ENCODE data around the gene DMRT2.
A peak's percentile ranks its signal among the peaks of the same experiment; 100 is the strongest.

DMRT2 gene

DNA sequence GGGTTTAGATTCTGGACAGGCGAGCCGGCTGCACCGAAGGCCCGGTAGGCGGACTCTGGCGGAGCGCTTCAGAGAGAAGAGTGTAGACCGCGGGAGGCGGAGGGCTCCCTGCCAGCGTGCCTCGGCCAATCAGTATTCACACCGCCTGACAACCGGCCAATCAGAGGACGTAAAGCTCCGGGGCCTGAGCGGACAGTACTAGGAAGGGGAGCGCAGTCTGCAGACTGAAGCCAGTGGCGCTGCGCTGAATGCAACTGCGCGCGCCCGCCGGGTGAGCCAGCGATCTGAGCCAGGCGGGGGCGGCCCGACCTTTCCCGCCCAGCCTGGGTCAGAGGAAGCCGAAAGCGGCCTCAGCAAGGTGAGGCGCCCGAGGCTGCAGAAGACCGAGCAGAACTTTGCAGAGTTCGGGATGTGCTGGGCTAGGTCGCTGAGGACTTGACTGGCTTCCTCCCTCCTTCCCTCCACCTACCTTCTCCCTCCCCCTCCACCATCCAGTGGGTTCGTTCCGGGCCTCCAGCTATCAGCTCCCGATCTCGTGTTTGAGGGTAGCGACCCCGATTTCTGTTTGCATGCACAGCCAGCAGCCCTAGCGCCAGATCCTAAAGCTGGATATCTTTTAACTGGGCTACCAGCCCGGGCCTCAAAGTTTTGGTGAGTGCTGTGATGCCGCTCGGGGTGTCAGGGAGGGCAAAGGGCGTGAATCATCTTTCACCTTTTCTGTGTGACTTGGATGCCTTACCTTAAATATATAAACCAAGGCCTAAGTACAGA is at the start of gene DMRT2:
Gene DMRT2, plus strand, starts transcription at position 233 of the 771 bp plus-strand sequence. CDS start 1,257 bp downstream, outside the sequence.
- no peak for ATAC-seq
- H3K4me3 Mint-ChIP-seq = peak within 1 kb of the TSS; percentile 24
- H3K36me3 Mint-ChIP-seq = no peaks in the 10 kb centered on the region
- H3K27ac Mint-ChIP-seq = no peak within 1 kb of the TSS
- H3K4me1 Mint-ChIP-seq = peaks cover 52% of the 10 kb centered on the region
- H3K9me3 Mint-ChIP-seq = peaks cover 2% of the 10 kb centered on the region
- peaks cover 100% of the 10 kb centered on the region for H3K27me3 Mint-ChIP-seq

DNA sequence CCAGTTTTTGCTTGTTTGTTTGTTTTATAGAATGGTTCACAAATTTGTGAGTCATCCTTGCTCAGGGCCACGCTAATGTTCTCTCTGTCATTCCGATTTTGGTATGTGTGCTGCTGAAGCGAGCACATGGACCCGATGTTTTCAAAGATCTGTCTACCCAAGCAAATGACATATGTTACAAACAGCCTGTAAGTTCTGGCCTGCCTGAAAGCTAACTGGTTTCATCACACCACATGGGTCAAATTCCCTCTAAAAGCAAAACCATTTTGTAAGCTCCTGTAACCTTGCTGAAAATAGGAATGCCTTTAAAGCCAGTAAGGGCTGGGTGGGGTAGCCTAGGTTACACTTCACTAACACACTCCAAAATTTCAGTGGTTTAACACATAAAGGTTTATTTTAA is 48.3 kb upstream of the DMRT2 start:
- Mint-ChIP-seq H3K36me3 (no peaks in the 10 kb centered on the region), H3K4me1 (peaks cover 6% of the 10 kb centered on the region), H3K9me3 (no peaks in the 10 kb centered on the region), H3K27me3 (peaks cover 17% of the 10 kb centered on the region), H3K27ac (no peak overlapping the region), H3K4me3 (no peak overlapping the region)
- ATAC-seq = no peak

DNA sequence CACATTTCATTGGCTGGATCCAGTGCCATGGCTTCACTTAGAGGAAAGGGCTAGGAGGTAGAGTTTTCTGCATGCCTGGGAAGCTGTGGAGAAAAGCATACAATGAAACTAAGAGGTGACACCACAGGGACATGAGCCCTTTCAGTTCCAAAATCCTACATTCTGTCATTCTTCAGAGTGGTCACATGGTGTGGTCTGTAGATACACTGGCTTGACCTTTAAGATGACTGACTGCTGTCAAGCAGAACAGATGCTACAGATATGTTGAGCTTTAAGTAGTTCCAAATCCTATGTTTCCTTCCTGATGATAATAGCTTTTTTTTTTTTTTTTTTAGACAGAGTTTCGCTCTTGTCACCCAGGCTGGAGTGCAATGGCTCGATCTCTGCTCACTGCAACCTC is 47.5 kb upstream of the DMRT2 start:
- peaks cover 24% of the 10 kb centered on the region for H3K27me3 Mint-ChIP-seq
- ATAC-seq = peak; percentile 57
- peaks cover 6% of the 10 kb centered on the region for H3K4me1 Mint-ChIP-seq
- no peaks in the 10 kb centered on the region for H3K9me3 Mint-ChIP-seq
- no peaks in the 10 kb centered on the region for H3K36me3 Mint-ChIP-seq
- H3K4me3 Mint-ChIP-seq = no peak overlapping the region
- no peak overlapping the region for H3K27ac Mint-ChIP-seq

DNA sequence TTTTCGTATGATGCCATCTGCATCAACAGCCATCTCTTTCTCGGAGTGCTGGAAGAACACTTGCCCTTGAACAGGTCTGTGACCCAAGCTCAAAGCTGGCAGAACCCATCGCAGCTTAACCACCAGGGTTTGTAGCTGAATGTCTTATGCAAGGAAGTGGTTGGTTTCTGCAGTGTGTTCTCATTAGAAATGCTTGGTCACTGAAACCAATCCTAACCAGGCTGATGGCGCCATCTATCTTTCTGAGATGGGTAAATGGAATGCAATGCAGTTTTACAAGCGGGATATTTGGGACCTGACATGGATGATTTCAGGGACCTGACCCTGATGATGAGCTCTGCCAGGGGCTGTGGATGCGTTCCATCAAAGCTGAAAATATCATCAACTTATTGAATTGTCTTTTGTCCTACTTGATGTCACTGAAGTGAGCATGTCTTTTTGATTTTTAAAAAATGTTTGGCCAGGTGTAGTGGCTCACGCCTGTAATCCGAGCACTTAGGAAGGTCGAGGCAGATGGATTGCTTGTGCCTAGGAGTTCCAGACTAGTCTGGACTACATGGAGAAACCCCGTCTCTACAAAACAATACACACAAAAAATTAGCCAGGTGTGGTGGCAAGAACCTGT is 45.0 kb upstream of the DMRT2 start:
- Mint-ChIP-seq H3K27me3 (peaks cover 46% of the 10 kb centered on the region), H3K4me3 (no peak overlapping the region), H3K36me3 (no peaks in the 10 kb centered on the region), H3K4me1 (peaks cover 13% of the 10 kb centered on the region), H3K27ac (no peak overlapping the region), H3K9me3 (no peaks in the 10 kb centered on the region)
- ATAC-seq = peak; percentile 55

DNA sequence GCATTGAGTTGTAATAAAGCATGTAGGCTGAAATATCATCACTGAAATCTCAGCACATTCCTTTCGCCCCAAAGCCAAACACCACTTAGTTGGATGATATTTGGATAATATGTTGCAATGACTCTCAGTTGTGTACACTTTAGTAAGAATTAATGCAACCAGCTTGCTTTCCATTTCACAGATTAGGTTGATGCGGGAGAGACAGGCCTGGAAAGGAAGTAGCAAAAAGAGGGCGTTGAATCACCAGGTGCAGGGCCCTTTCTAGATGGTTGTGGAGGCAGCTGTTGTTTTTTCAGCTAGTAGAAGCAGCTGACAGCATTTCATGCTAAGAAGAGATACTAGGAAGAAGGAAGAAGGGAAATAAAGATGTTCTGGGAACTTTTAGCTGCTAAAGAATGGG is 42.8 kb upstream of the DMRT2 start:
- ATAC-seq = no peak
- Mint-ChIP-seq H3K27ac (no peak overlapping the region), H3K27me3 (peaks cover 47% of the 10 kb centered on the region), H3K4me1 (peaks cover 13% of the 10 kb centered on the region), H3K9me3 (no peaks in the 10 kb centered on the region), H3K36me3 (no peaks in the 10 kb centered on the region), H3K4me3 (no peak overlapping the region)

DNA sequence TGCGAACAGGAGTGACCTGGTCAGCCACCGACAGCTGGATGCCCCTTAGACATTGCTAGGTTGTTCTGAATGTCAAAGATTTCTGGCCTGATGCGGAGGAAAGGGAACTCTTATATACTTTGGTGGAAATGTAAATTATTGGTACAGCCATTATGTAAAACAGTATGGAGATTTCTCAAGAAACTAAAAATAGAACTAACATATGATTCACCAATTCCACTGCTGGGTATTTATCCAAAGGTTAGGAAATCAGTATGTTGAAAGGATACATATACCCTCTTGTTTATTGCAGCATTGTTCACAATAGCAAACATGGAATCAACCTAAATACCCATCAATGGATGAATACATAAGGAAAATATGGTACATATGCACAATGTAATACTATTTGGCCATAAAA is 41.9 kb upstream of the DMRT2 start:
- Mint-ChIP-seq H3K4me3 (no peak overlapping the region), H3K4me1 (peaks cover 19% of the 10 kb centered on the region), H3K36me3 (no peaks in the 10 kb centered on the region), H3K27me3 (peaks cover 47% of the 10 kb centered on the region), H3K27ac (no peak overlapping the region), H3K9me3 (no peaks in the 10 kb centered on the region)
- ATAC-seq = no peak

DNA sequence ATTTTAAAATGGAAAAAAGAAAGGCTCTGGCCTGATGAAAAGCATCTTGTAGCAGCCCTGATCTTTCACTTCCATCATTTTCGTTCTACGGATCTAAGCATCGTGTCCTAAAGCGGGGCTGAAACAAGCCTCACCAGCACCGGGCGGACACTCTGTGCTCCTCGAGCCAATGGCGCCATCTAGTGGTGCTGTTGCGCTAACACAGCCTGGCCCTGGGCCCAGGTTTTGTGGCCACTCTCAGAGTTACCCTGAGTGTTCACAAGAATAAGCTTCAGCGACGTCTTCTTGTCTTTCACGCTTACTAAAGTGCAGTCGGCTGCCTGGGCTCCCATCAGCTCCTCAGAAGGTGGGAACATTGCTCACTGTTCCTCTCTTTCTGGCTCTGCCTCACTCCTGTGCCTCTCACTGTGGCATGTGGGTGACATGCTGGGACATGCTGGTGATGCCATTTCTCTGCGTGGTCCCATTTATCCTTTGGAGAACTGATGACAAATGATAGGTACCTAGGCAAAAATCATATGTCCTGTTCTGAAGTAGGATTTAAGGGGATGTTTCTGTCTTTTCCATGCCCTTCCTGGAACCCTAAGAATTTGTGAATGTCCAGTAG is 41.0 kb upstream of the DMRT2 start:
- H3K4me3 Mint-ChIP-seq = no peak overlapping the region
- no peak overlapping the region for H3K27ac Mint-ChIP-seq
- peak; percentile 92 for ATAC-seq
- no peaks in the 10 kb centered on the region for H3K36me3 Mint-ChIP-seq
- H3K27me3 Mint-ChIP-seq = peaks cover 47% of the 10 kb centered on the region
- peaks cover 21% of the 10 kb centered on the region for H3K4me1 Mint-ChIP-seq
- no peaks in the 10 kb centered on the region for H3K9me3 Mint-ChIP-seq

DNA sequence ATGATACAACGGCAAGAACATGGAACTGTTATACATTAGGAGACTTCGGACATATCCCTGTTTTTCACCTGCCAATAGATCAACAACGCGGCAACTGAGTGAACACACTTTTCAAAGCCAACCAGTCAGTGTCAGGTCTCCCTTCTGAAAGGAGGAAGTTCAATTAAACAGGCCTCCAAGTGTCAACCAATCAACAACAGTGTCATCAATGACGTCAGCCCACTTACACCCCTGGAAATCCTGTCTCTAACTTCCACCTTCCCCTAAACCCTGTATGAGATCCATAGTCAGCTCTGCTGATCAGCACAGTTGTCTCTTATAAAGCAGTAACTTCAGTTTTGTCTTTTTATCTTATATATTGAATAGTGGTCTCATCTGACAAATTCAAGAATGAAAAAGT is 37.1 kb upstream of the DMRT2 start:
- no peaks in the 10 kb centered on the region for H3K9me3 Mint-ChIP-seq
- peaks cover 15% of the 10 kb centered on the region for H3K4me1 Mint-ChIP-seq
- no peak overlapping the region for H3K27ac Mint-ChIP-seq
- no peak overlapping the region for H3K4me3 Mint-ChIP-seq
- no peak for ATAC-seq
- no peaks in the 10 kb centered on the region for H3K36me3 Mint-ChIP-seq
- H3K27me3 Mint-ChIP-seq = peaks cover 34% of the 10 kb centered on the region

DNA sequence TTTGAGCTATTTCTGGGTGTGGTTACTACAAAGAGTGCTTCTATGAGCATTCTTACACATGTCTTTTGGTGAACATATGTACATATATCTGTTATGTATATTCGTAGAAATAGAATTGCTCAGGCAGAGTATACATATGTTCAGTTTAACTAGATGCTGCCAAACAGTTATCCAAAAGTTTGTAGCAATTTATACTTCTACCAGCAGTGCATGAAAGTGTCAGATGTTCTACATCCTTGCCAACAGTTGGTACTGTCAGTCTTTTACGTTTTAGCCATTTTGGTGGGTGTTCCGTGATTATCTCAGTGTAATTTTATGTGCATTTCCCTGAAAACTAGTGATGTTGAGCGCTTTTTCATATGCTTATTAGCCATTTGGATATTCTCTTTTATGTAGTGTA is 35.9 kb upstream of the DMRT2 start:
- H3K4me3 Mint-ChIP-seq = no peak overlapping the region
- H3K4me1 Mint-ChIP-seq = peaks cover 13% of the 10 kb centered on the region
- H3K27ac Mint-ChIP-seq = no peak overlapping the region
- no peaks in the 10 kb centered on the region for H3K36me3 Mint-ChIP-seq
- ATAC-seq = no peak
- H3K9me3 Mint-ChIP-seq = no peaks in the 10 kb centered on the region
- peaks cover 30% of the 10 kb centered on the region for H3K27me3 Mint-ChIP-seq

DNA sequence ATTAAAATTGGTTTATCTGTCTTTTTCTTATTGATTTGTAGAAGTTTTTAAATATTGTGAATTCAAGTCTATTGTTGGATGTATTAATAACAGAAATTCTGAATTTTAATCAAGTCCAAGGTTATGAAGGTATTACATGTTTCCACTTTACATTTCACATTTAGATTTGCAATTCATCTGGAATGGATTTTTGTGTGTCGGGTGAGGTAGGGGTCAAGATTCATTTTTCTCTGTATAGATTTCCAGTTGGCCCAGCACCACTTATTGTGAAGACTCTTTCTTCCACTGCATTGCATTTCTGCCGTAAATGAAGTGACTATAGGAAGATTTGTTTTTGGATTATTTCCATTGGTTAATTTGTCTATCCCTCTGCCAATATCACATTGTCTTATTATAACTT is 35.5 kb upstream of the DMRT2 start:
- peaks cover 26% of the 10 kb centered on the region for H3K27me3 Mint-ChIP-seq
- H3K27ac Mint-ChIP-seq = no peak overlapping the region
- no peaks in the 10 kb centered on the region for H3K36me3 Mint-ChIP-seq

DNA sequence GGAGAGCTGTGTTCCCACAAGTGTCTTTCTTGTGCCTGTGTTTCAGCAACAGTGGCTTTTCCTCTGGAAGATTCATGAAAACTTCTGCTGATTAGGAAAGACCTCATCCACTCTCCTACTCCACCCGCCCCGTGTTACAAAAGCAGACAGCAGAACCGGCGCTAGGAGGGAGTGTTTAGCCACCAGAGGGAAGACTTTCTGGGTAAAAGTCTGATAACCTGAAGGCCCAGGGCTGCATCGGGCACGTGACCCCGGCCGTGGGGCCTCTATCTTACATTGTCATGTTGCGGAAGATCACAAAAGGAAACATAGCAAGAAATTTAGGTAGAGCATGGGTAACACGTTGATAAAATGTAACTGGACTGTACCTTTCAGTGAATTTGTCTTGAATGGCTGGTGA is 32.0 kb upstream of the DMRT2 start:
- no peak for ATAC-seq
- Mint-ChIP-seq H3K4me1 (peaks cover 3% of the 10 kb centered on the region), H3K27me3 (peaks cover 20% of the 10 kb centered on the region), H3K9me3 (no peaks in the 10 kb centered on the region), H3K4me3 (no peak overlapping the region), H3K36me3 (no peaks in the 10 kb centered on the region), H3K27ac (no peak overlapping the region)

More for the DNA sequence above, 35.5 kb upstream of the DMRT2 start:
- ATAC-seq = no peak
- H3K4me3 Mint-ChIP-seq = no peak overlapping the region
- H3K4me1 Mint-ChIP-seq = peaks cover 8% of the 10 kb centered on the region
- H3K9me3 Mint-ChIP-seq = no peaks in the 10 kb centered on the region

DNA sequence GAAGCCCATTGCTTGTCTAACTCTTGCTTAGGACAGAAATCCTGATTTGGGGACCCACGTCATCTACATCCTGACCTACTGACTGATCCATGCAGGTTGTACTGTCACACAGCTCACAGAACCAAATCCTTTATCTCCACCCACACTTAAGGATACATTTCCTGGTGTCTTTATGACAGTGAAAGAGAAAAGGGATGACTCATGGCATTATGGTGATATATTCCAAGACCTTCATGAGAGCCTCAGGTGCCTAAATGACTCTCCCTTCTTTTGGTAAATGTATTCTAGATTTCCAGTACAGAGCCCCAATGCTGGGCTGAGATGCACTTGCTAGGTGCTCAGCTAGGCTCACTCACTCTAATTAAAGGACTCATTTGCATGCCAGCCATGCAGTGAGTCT is 26.0 kb upstream of the DMRT2 start:
- Mint-ChIP-seq H3K4me1 (no peaks in the 10 kb centered on the region), H3K27ac (no peak overlapping the region), H3K4me3 (no peak overlapping the region), H3K27me3 (peaks cover 11% of the 10 kb centered on the region), H3K9me3 (no peaks in the 10 kb centered on the region), H3K36me3 (no peaks in the 10 kb centered on the region)
- ATAC-seq = no peak

DNA sequence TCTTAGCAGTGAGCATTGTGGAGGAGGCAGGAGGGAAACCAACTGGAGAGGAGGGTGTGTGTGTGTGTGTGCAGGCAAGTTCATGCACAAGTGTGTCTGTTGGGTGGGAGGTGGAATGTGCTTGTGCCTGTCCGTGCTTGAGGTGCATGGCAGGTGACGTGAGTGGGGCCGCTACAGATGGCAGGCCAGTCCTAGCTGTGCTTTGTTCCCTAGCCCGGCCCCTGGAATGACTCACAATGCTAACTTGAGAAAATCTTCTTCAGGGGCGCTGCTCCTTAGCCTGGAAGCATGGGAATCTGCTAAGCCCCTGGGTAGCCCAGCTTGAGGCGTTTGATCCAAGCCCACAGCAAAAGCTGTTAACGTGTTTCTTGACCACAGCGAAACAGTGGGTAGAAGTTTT is 25.0 kb upstream of the DMRT2 start:
- no peaks in the 10 kb centered on the region for H3K9me3 Mint-ChIP-seq

DNA sequence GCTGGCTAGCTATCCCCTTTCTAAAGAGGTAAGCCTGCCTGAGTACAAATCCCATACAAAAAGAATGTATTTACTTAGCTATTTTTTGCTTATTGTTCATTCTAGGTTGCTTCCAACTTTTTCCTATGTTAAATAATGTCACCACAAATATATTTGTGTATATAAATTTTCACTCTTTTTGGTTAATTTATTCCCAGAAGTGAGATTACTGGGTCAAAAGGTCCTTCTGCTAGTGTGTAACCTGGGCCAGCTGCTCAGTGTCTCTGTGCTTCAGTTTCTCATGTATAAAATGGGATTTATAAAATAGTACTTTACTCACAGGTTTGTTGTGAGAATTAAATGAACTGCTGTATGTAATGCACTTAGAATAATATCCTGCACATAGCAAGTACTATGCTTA is 23.9 kb upstream of the DMRT2 start:
- H3K27me3 Mint-ChIP-seq = peaks cover 19% of the 10 kb centered on the region
- H3K4me3 Mint-ChIP-seq = no peak overlapping the region
- ATAC-seq = no peak
- no peaks in the 10 kb centered on the region for H3K9me3 Mint-ChIP-seq
- no peaks in the 10 kb centered on the region for H3K36me3 Mint-ChIP-seq
- no peaks in the 10 kb centered on the region for H3K4me1 Mint-ChIP-seq
- H3K27ac Mint-ChIP-seq = no peak overlapping the region

More for the DNA sequence above, 25.0 kb upstream of the DMRT2 start:
- Mint-ChIP-seq H3K36me3 (no peaks in the 10 kb centered on the region), H3K27me3 (peaks cover 11% of the 10 kb centered on the region), H3K27ac (no peak overlapping the region), H3K4me1 (no peaks in the 10 kb centered on the region), H3K4me3 (no peak overlapping the region)
- ATAC-seq = no peak

DNA sequence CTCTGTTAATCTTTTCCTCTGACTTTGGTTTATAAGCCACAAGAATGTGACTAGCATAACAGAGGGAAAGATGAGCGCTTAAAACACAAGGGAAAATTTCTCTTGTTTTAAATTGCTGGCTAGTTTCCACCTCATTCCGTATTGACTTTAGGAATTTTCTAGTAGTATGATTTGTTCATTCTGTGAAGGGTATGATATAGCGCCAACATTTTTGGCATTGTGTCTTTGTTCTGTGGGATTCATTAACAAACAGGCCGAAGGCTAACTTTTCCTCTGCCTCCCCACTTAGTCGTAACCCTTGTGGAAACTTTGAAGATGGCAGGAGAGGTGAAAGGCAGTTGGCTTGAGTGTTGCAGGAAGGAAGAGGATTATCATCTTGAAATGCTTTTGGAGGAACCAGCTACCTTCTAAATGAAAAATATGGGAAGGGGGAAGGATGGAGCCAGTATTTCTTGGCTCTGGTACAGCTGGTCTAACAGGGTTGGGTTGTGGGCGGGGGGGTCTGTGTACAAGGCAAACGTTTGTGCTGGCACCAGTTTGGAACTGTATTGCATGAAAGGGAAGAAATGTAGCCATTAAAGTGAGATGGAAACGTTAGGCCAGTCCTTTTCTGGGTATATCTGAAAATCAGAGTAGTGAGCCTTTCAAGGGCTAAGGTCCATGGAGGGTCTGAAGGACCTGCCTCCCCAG is 21.5 kb upstream of the DMRT2 start:
- Mint-ChIP-seq H3K4me3 (no peak overlapping the region), H3K36me3 (no peaks in the 10 kb centered on the region), H3K27ac (no peak overlapping the region), H3K9me3 (no peaks in the 10 kb centered on the region), H3K4me1 (no peaks in the 10 kb centered on the region), H3K27me3 (peaks cover 20% of the 10 kb centered on the region)
- no peak for ATAC-seq
